Tibial nerve (tissue), 4 donors: ENCODE measurements around the gene AP2A1. TPM values are rescaled to one million over a fixed set of nuclear protein-coding genes. Genes with fewer than 3 reads are reported as not detected.
A peak's percentile ranks its signal among the peaks of the same experiment; 100 is the strongest.

Experiments
- DNase-seq, 2 donors: peaks; one replicate each; pipeline ENCODE4 v3.0.0-alpha.2; 2019; ENCODE audit warnings: low spot score in 2 of 2
- H3K27ac ChIP-seq, 4 donors: fragments of 200-600 bp; sonication (generic) in 3 of 4; one replicate each; pipeline ENCODE4 v1.5.1; 2017 to 2019; ENCODE audit warnings: mild to moderate bottlenecking in 1 of 4
- H3K27me3 ChIP-seq, 2 donors: fragments of 200-600 bp; sonication (generic) in 1 of 2; one replicate each; pipeline versions ENCODE4 v1.5.1 to v1.6.0; 2017 to 2019
- H3K36me3 ChIP-seq, 3 donors: fragments of 200-600 bp; sonication (generic); one replicate each; pipeline ENCODE4 v1.5.1; 2018 to 2019
- H3K4me1 ChIP-seq, 4 donors: fragments of 200-600 bp; sonication (generic) in 3 of 4; one replicate each; pipeline ENCODE4 v1.5.1; 2017 to 2019
- H3K4me3 ChIP-seq, 4 donors: fragments of 200-600 bp; sonication (generic) in 3 of 4; one replicate each; pipeline ENCODE4 v1.5.1; 2017 to 2019; ENCODE audit warnings: mild to moderate bottlenecking in 1 of 4, moderate library complexity in 1 of 4
- H3K9me3 ChIP-seq, 4 donors: fragments of 200-600 bp; sonication (generic) in 3 of 4; one replicate each; pipeline ENCODE4 v1.5.1; 2017 to 2019
- EP300 ChIP-seq, 2 donors: sonication (generic); formaldehyde crosslinking; IDR thresholded peaks; one replicate each; pipeline ENCODE4 v1.6.1; 2017; ENCODE audit warnings: antibody characterized with exemption in 2 of 2, mild to moderate bottlenecking in 1 of 2
- POLR2A ChIP-seq, 2 donors: fragments of 450-650 bp; IDR thresholded peaks; one replicate each; pipeline ENCODE4 v1.6.1; 2017; ENCODE audit warnings: antibody characterized with exemption in 2 of 2, mild to moderate bottlenecking in 2 of 2, moderate library complexity in 2 of 2
- WGBS, 2 donors: methylation state at CpG; one replicate each; pipeline ENCODE4 v1.1.5; 2018; 5-methylcytosine and 5-hydroxymethylcytosine counted together
- total RNA-seq, 4 donors: library from RNA; depleted of rRNA; stranded (reverse); fragments of >200 nt; gene quantifications; one replicate each; pipeline ENCODE4 v1.1.0, GENCODE V29; 2016
- TF ChIP-seq, protein P1 (sequence below), 5 experiments: fragments of 200-600 bp in 3 of 5; fragments of 450-650 bp in 2 of 5; sonication (generic) in 3 of 5; IDR thresholded peaks; one replicate each; pipeline ENCODE4 v1.5.1; 2016 to 2019; ENCODE audit warnings: antibody characterized with exemption in 5 of 5, mild to moderate bottlenecking in 3 of 5, moderate library complexity in 2 of 5

Gene AP2A1
- total RNA-seq, 4 donors from 2014 or later = 92.9 to 117 (median 104) TPM

DNA sequence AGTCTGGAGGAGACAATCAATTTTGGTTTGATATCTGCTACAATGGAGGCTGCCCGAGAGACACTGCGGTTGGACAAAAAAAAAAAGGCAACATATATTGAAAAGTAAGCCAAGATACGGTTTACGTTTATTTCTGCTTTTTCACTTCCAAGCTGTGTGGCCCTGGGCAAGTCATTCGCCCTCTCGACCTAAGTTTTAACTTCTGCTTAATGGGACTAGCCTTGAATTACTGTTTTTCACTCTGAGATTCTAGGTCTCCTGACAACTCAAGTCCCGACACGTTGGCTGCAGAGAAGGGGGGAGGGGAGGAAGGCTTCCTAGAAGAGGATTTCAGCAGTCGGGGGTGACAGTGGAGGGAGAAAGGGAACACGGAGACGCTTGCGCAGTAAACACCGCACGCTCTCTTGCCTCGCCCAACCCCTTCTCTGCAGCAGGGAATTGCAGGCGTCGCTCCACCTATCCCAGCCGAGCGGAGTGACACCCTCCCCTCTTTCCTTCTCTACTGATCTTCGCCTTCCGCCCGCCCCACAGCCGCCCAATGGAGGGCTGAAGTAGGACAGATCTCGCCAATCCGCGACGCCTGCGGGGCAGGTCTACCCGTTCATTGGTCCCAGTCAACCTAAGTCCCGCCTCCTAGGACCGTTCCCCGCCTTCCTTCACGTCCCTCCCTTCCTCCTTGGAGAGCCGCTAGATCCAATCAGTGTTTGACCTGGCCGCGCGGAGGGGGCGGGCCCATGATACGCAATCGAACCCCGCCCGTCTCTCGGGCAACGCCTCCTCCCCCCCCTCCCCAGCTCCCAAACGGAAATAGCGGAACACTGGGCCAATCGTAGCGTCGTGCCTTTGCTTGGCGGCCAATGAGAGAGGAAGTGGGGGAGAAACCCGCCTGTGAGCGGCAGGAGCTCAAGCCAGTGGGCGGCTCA, 533 bp upstream of the AP2A1 start:
- DNase-seq = peak; percentile 99
- WGBS, 2 donors = 1 to 2% methylated on average over 53 of the region's 53 CpGs
- Histone ChIP-seq H3K36me3 (peaks cover 0 to 8% (median 0%) of the 10 kb centered on the region in 3 donors), H3K27ac (peak overlapping the region; percentile 83 to 97 (median 94)), H3K4me1 (peaks cover 0 to 52% (median 20%) of the 10 kb centered on the region in 4 donors), H3K4me3 (peak overlapping the region; percentile 16 to 95 (median 84)), H3K9me3 (no peaks in the 10 kb centered on the region), H3K27me3 (no peaks in the 10 kb centered on the region)
- TF ChIP-seq POLR2A (IDR thresholded peaks at IDR 0.05) (peak; percentile 71 to 89), EP300 (IDR thresholded peaks at IDR 0.05) (peak; percentile 68 to 89)
- TF ChIP-seq, protein P1, sequence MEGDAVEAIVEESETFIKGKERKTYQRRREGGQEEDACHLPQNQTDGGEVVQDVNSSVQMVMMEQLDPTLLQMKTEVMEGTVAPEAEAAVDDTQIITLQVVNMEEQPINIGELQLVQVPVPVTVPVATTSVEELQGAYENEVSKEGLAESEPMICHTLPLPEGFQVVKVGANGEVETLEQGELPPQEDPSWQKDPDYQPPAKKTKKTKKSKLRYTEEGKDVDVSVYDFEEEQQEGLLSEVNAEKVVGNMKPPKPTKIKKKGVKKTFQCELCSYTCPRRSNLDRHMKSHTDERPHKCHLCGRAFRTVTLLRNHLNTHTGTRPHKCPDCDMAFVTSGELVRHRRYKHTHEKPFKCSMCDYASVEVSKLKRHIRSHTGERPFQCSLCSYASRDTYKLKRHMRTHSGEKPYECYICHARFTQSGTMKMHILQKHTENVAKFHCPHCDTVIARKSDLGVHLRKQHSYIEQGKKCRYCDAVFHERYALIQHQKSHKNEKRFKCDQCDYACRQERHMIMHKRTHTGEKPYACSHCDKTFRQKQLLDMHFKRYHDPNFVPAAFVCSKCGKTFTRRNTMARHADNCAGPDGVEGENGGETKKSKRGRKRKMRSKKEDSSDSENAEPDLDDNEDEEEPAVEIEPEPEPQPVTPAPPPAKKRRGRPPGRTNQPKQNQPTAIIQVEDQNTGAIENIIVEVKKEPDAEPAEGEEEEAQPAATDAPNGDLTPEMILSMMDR (IDR thresholded peaks at IDR 0.05) = peak in 2 of 5 experiments; percentile 50 to 55

DNA sequence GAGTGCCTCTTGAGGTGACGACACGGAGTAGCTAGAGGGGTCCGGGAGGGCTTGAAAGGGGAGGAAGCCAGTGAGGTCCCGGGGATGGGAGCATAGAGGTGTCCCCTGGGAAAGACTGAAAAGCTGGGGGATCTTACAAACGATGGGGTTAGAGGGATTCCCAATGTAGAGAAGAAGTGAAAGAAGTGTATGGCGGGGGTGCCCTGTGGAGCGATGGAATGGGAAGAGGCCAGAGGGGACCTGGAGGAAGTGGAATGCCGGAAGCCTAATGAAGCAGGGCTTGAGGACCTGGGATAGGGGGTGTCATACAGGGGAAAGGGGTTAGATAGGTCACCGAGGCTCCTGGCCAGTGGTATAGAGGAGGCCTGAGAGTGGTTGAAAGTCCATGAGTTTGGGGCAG, 580 bp downstream of the AP2A1 start:
- no peak for TF ChIP-seq EP300 (IDR thresholded peaks at IDR 0.05)
- TF ChIP-seq, protein P1 (IDR thresholded peaks at IDR 0.05) = no peak
- no peak for TF ChIP-seq POLR2A (IDR thresholded peaks at IDR 0.05)
- Histone ChIP-seq H3K4me3 (peak overlapping the region; percentile 75 to 95 (median 94)), H3K4me1 (peaks cover 0 to 45% (median 20%) of the 10 kb centered on the region in 4 donors), H3K36me3 (peaks cover 0 to 14% (median 0%) of the 10 kb centered on the region in 3 donors), H3K27ac (peak overlapping the region; percentile 85 to 95 (median 92)), H3K27me3 (no peaks in the 10 kb centered on the region), H3K9me3 (no peaks in the 10 kb centered on the region)
- WGBS, 2 donors = 1% methylated on average over 9 of the region's 9 CpGs
- DNase-seq = no peak

DNA sequence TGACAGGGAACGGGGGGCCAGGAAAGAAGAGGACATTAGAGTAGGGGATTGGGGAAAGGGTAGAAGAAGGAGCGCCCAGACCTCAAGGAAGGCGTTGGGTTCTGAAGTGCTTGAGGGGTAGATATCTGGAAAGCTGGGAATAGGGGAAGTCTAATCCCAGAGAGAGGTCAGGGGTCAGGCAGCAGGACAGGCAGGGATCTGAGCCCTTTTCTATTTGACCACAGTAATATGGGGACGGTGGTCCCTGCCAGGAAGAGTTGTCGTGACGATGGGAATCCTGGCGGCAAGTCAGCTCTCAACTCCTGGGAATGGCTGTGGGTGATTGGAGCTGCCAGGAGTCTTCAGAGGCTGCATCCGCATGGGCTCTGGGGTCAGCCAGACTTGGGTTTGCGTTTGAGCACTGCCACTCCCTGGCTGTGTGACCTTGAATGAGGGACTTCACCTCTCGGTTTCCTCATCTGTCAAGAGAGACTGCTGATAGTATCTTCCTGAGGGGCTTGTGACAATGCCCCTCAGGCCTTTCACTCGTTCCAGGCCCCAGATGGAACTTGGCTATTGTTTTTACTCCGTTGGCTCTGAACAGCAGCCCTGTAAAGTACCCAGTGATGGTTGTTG, 1.3 kb downstream of the AP2A1 start:
- DNase-seq = no peak
- 39 to 41% methylated on average over 12 of the region's 12 CpGs for WGBS, 2 donors
- Histone ChIP-seq H3K27ac (peak overlapping the region in 3 of 4 donors; percentile 92 to 95 (median 93)), H3K36me3 (peaks cover 0 to 14% (median 0%) of the 10 kb centered on the region in 3 donors), H3K9me3 (no peaks in the 10 kb centered on the region), H3K4me3 (peak overlapping the region; percentile 75 to 95 (median 94)), H3K4me1 (peaks cover 0 to 45% (median 20%) of the 10 kb centered on the region in 4 donors), H3K27me3 (no peaks in the 10 kb centered on the region)
- TF ChIP-seq EP300 (IDR thresholded peaks at IDR 0.05) (no peak), POLR2A (IDR thresholded peaks at IDR 0.05) (no peak)
- TF ChIP-seq, protein P1 (IDR thresholded peaks at IDR 0.05) = no peak

DNA sequence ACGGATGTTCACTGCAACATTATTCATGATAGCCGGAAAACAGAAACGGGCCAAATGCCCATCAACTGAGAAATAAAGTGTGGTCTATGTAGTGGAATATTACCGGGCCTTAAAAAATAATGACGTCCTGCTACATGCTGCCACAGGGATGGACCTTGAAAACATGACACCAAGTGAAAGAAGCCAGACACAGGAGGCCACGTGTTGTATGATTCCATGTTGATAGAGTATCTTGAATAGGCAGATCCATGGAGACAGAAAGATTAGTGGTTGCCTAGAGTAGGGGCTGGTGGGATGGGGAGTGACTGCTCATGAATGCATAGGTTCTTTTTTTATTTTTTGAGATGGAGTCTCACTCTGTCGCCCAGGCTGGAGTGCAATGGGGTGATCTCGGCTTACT, 3.7 kb downstream of the AP2A1 start:
- DNase-seq = no peak
- H3K4me1 ChIP-seq = peaks cover 0 to 46% (median 18%) of the 10 kb centered on the region in 4 donors

More for the DNA sequence above, 3.7 kb downstream of the AP2A1 start:
- Histone ChIP-seq H3K27ac (no peak overlapping the region), H3K4me3 (no peak overlapping the region), H3K27me3 (no peaks in the 10 kb centered on the region), H3K9me3 (no peaks in the 10 kb centered on the region), H3K36me3 (peaks cover 0 to 16% (median 0%) of the 10 kb centered on the region in 3 donors)
- WGBS, 2 donors = 87 to 89% methylated on average over 8 of the region's 8 CpGs
- TF ChIP-seq POLR2A (IDR thresholded peaks at IDR 0.05) = no peak
- TF ChIP-seq EP300 (IDR thresholded peaks at IDR 0.05) = no peak
- TF ChIP-seq, protein P1 (IDR thresholded peaks at IDR 0.05) = no peak
